Mesenchymal stem cell (in vitro differentiated cells and primary cell): ENCODE measurements around the gene HMGCL.
A peak's percentile ranks its signal among the peaks of the same experiment; 100 is the strongest.

ENCODE experiments used
- DNase-seq: peaks from one replicate; pipeline ENCODE4 v3.0.0-alpha.2; 2013
- H2AFZ ChIP-seq: one replicate; pipeline ENCODE4 v1.6.1; 2013; ENCODE audit warnings: low read depth, mild to moderate bottlenecking, control low read depth, inconsistent platforms, low read length, moderate library complexity
- H2AK5ac ChIP-seq: 2 replicates; pipeline ENCODE4 v1.6.1; 2013; ENCODE audit warnings: low read length, moderate library complexity, mild to moderate bottlenecking, inconsistent platforms; ENCODE audit not compliant: severe bottlenecking
- H2BK120ac ChIP-seq: one replicate; pipeline ENCODE4 v1.6.1; 2013; ENCODE audit warnings: low read depth, mild to moderate bottlenecking, inconsistent platforms, low read length, moderate library complexity
- H2BK12ac ChIP-seq, 2 experiments: one replicate each; pipeline ENCODE4 v1.6.1; 2013; ENCODE audit warnings: inconsistent platforms in 2 of 2, low read length in 2 of 2, mild to moderate bottlenecking in 2 of 2, moderate library complexity in 2 of 2, control low read depth in 1 of 2
- H2BK15ac ChIP-seq: one replicate; pipeline ENCODE4 v1.6.1; 2013; ENCODE audit warnings: mild to moderate bottlenecking, low read depth, inconsistent platforms; ENCODE audit not compliant: poor library complexity, severe bottlenecking
- H2BK5ac ChIP-seq: 2 replicates; pipeline ENCODE4 v1.6.1; 2013; ENCODE audit warnings: low read depth, mild to moderate bottlenecking, low read length, control low read depth, inconsistent platforms; ENCODE audit not compliant: poor library complexity, severe bottlenecking
- H3K14ac ChIP-seq, 2 experiments: one replicate each; pipeline ENCODE4 v1.6.1; 2013; ENCODE audit warnings: inconsistent platforms in 2 of 2, low read length in 2 of 2, control low read depth in 1 of 2, mild to moderate bottlenecking in 1 of 2, moderate library complexity in 1 of 2
- H3K18ac ChIP-seq, 2 experiments: one replicate each; pipeline ENCODE4 v1.6.1; 2013; ENCODE audit warnings: inconsistent platforms in 2 of 2, low read length in 2 of 2, control low read depth in 1 of 2, low read depth in 1 of 2, mild to moderate bottlenecking in 1 of 2
- H3K23ac ChIP-seq, 2 experiments: one replicate each; pipeline ENCODE4 v1.6.1; 2013; ENCODE audit warnings: inconsistent platforms in 2 of 2, low read length in 2 of 2, mild to moderate bottlenecking in 2 of 2, moderate library complexity in 2 of 2, control low read depth in 1 of 2
- H3K27ac ChIP-seq: 2 replicates; pipeline ENCODE4 v1.5.1; 2013; ENCODE audit warnings: mild to moderate bottlenecking, moderate library complexity, low read length, control low read depth, inconsistent platforms; ENCODE audit not compliant: poor library complexity, severe bottlenecking
- H3K27me3 ChIP-seq, 2 experiments: 2 replicates each; pipeline versions ENCODE4 v1.6.1 to v1.7.0; 2013; ENCODE audit warnings: low read length in 2 of 2, mild to moderate bottlenecking in 2 of 2, moderate library complexity in 2 of 2, control low read depth in 1 of 2, inconsistent platforms in 1 of 2; ENCODE audit not compliant: control insufficient read depth in 1 of 2, insufficient read depth in 1 of 2
- H3K36me3 ChIP-seq, 2 experiments: 2 replicates each; pipeline versions ENCODE4 v1.6.1 to v1.7.0; 2013; ENCODE audit warnings: low read length in 2 of 2, control low read depth in 1 of 2, inconsistent platforms in 1 of 2, low read depth in 1 of 2, mild to moderate bottlenecking in 1 of 2; ENCODE audit not compliant: insufficient read depth in 2 of 2, control insufficient read depth in 1 of 2
- H3K4ac ChIP-seq, 2 experiments: one replicate each; pipeline ENCODE4 v1.6.1; 2013; ENCODE audit warnings: inconsistent platforms in 2 of 2, low read length in 2 of 2, mild to moderate bottlenecking in 2 of 2, moderate library complexity in 2 of 2, control low read depth in 1 of 2, low read depth in 1 of 2
- H3K4me1 ChIP-seq: 2 replicates; pipeline ENCODE4 v1.6.1; 2013; ENCODE audit warnings: low read depth, low read length, control low read depth; ENCODE audit not compliant: control insufficient read depth, insufficient read depth
- H3K4me2 ChIP-seq: 2 replicates; pipeline ENCODE4 v1.6.1; 2013; ENCODE audit warnings: low read length, mild to moderate bottlenecking, inconsistent platforms; ENCODE audit not compliant: poor library complexity, severe bottlenecking
- H3K4me3 ChIP-seq, 2 experiments: 2 replicates each; pipeline versions ENCODE4 v1.5.1 to v1.7.0; 2013; ENCODE audit warnings: low read length in 2 of 2, mild to moderate bottlenecking in 2 of 2, control low read depth in 1 of 2, low read depth in 1 of 2; ENCODE audit not compliant: insufficient read depth in 1 of 2
- H3K79me1 ChIP-seq: replicated peaks from 2 replicates; pipeline ENCODE4 v1.6.1; 2013; ENCODE audit warnings: mild to moderate bottlenecking, control low read depth, low read length, inconsistent platforms; ENCODE audit not compliant: poor library complexity, severe bottlenecking
- H3K9ac ChIP-seq: 2 replicates; pipeline ENCODE4 v1.7.0; 2013; ENCODE audit warnings: mild to moderate bottlenecking, low read length, moderate library complexity
- H3K9me3 ChIP-seq: 2 replicates; pipeline ENCODE4 v1.7.0; 2013; ENCODE audit warnings: mild to moderate bottlenecking, low read length; ENCODE audit not compliant: control insufficient read depth
- H4K8ac ChIP-seq: one replicate; pipeline ENCODE4 v1.6.1; 2013; ENCODE audit warnings: inconsistent platforms, mild to moderate bottlenecking, low read length, moderate library complexity
- H4K91ac ChIP-seq: one replicate; pipeline ENCODE4 v1.6.1; 2013; ENCODE audit warnings: mild to moderate bottlenecking, low read length, inconsistent platforms
- WGBS: methylation state at CpG from one replicate; pipeline ENCODE4 v1.1.7; 2013; ENCODE audit warnings: mixed read lengths; 5-methylcytosine and 5-hydroxymethylcytosine counted together

The HMGCL gene

GRCh38 chr1:23772854-23773242, 52.4 kb downstream of the HMGCL start:
- no peak overlapping the region for H3K27ac ChIP-seq
- no peak overlapping the region for H3K4ac ChIP-seq
- H2BK12ac ChIP-seq = no peak overlapping the region
- no peak overlapping the region for H2BK120ac ChIP-seq
- H4K91ac ChIP-seq = no peak overlapping the region
- H3K4me2 ChIP-seq = no peak overlapping the region
- no peak overlapping the region for H4K8ac ChIP-seq
- no peaks in the 10 kb centered on the region for H3K27me3 ChIP-seq
- H2BK5ac ChIP-seq = no peak overlapping the region
- no peak overlapping the region for H3K18ac ChIP-seq
- H3K79me1 ChIP-seq = peaks cover 23% of the 10 kb centered on the region
- DNase-seq = no peak
- H3K36me3 ChIP-seq = peaks cover 2 to 25% of the 10 kb centered on the region in 2 experiments
- H3K9ac ChIP-seq = no peak overlapping the region
- 84% methylated on average over 8 of the region's 10 CpGs for WGBS
- no peak overlapping the region for H3K4me3 ChIP-seq
- no peak overlapping the region for H2AFZ ChIP-seq
- peaks cover 2% of the 10 kb centered on the region for H3K4me1 ChIP-seq
- H3K23ac ChIP-seq = no peak overlapping the region
- no peak overlapping the region for H2AK5ac ChIP-seq
- no peak overlapping the region for H3K14ac ChIP-seq
- no peaks in the 10 kb centered on the region for H3K9me3 ChIP-seq
- H2BK15ac ChIP-seq = no peak overlapping the region

GRCh38 chr1:23772049-23772853, 53.0 kb downstream of the HMGCL start:
- Histone ChIP-seq H3K9ac (peak overlapping the region; percentile 34), H2BK120ac (no peak overlapping the region), H3K4ac (no peak overlapping the region), H3K27ac (no peak overlapping the region), H4K8ac (no peak overlapping the region), H3K18ac (no peak overlapping the region), H3K4me2 (no peak overlapping the region), H3K14ac (no peak overlapping the region), H3K4me3 (no peak overlapping the region), H2AK5ac (no peak overlapping the region), H3K79me1 (peaks cover 23% of the 10 kb centered on the region), H2AFZ (no peak overlapping the region), H2BK5ac (no peak overlapping the region), H3K4me1 (peaks cover 1% of the 10 kb centered on the region), H2BK15ac (no peak overlapping the region), H3K23ac (no peak overlapping the region), H4K91ac (no peak overlapping the region), H2BK12ac (no peak overlapping the region), H3K27me3 (no peaks in the 10 kb centered on the region), H3K9me3 (no peaks in the 10 kb centered on the region), H3K36me3 (peaks cover 6 to 31% of the 10 kb centered on the region in 2 experiments)
- WGBS = 12% methylated on average over 12 of the region's 14 CpGs
- DNase-seq = peak; percentile 81

GRCh38 chr1:23768733-23769132, 56.5 kb downstream of the HMGCL start:
- no peak overlapping the region for H3K4me3 ChIP-seq
- H2BK15ac ChIP-seq = no peak overlapping the region
- DNase-seq = no peak
- H3K9ac ChIP-seq = no peak overlapping the region
- H3K23ac ChIP-seq = no peak overlapping the region
- no peak overlapping the region for H4K91ac ChIP-seq
- no peak overlapping the region for H3K18ac ChIP-seq
- peaks cover 17% of the 10 kb centered on the region for H3K79me1 ChIP-seq
- no peak overlapping the region for H2BK5ac ChIP-seq
- H4K8ac ChIP-seq = no peak overlapping the region
- H3K4me1 ChIP-seq = no peaks in the 10 kb centered on the region
- H3K36me3 ChIP-seq = peaks cover 21 to 43% of the 10 kb centered on the region in 2 experiments
- H3K27me3 ChIP-seq = no peaks in the 10 kb centered on the region
- no peak overlapping the region for H3K4ac ChIP-seq
- no peak overlapping the region for H3K14ac ChIP-seq
- no peak overlapping the region for H2AFZ ChIP-seq
- no peaks in the 10 kb centered on the region for H3K9me3 ChIP-seq
- H2BK120ac ChIP-seq = no peak overlapping the region
- H3K27ac ChIP-seq = no peak overlapping the region
- no peak overlapping the region for H3K4me2 ChIP-seq
- 80% methylated on average over 4 of the region's 5 CpGs for WGBS
- no peak overlapping the region for H2BK12ac ChIP-seq
- H2AK5ac ChIP-seq = no peak overlapping the region

GRCh38 chr1:23763041-23763577, 62.1 kb downstream of the HMGCL start:
- Histone ChIP-seq H3K4me3 (no peak overlapping the region), H3K4ac (no peak overlapping the region), H3K23ac (no peak overlapping the region), H2BK15ac (no peak overlapping the region), H3K36me3 (peaks cover 52 to 75% of the 10 kb centered on the region in 2 experiments), H3K4me2 (no peak overlapping the region), H3K9me3 (no peaks in the 10 kb centered on the region), H2BK12ac (no peak overlapping the region), H2BK120ac (no peak overlapping the region), H3K18ac (no peak overlapping the region), H3K79me1 (peaks cover 37% of the 10 kb centered on the region), H3K27me3 (no peaks in the 10 kb centered on the region), H3K9ac (no peak overlapping the region), H3K14ac (no peak overlapping the region), H3K4me1 (no peaks in the 10 kb centered on the region), H4K8ac (no peak overlapping the region), H2BK5ac (no peak overlapping the region), H4K91ac (no peak overlapping the region), H3K27ac (no peak overlapping the region), H2AFZ (no peak overlapping the region), H2AK5ac (no peak overlapping the region)
- 93% methylated on average over 6 of the region's 7 CpGs for WGBS
- DNase-seq = no peak
